Measurements from ENCODE around the gene BRD3OS. TPM values are rescaled to one million over a fixed set of nuclear protein-coding genes. Genes with fewer than 3 reads are reported as not detected.

Gene BRD3OS
- total and polyA plus RNA-seq, 2 of the 4 experiments (the other 2 are of a cell fraction), result 15.8 to 20.7 TPM

- peaks cover 38 to 74% of the 10 kb centered on the region in 2 experiments for H3K79me1 ChIP-seq (ENCODE audit: low read depth in 1 of 2, low read length in 2 of 2)
- H3K27ac ChIP-seq (ENCODE audit: insufficient read depth, low read length), result no peak overlapping the region
- H2AFZ ChIP-seq (replicated peaks; ENCODE audit: low read length, poor library complexity), result peak overlapping the region; percentile 61
- H2BK120ac ChIP-seq (ENCODE audit: low read depth, low read length), result no peak overlapping the region
- in situ Hi-C loops (cut with MboI; ENCODE audit: low sequenced_read_pairs) (no loop called here), intact Hi-C loops (cut with micrococcal nuclease) (no loop called here), dilution Hi-C loops (cut with HindIII; ENCODE audit: low sequenced_read_pairs, unreplicated experiment) (no loop called here)
- H3K9me1 ChIP-seq (ENCODE audit: insufficient read depth, low read length), result peaks cover 7% of the 10 kb centered on the region; the same call in 1 of the 2 replicates
- H3K18ac ChIP-seq (ENCODE audit: low read depth, low read length), result no peak overlapping the region
- peaks cover 73% of the 10 kb centered on the region for H4K20me1 ChIP-seq (ENCODE audit: insufficient read depth, low read length)
- no peak overlapping the region for H3K4ac ChIP-seq (ENCODE audit: low read depth, low read length)
- ATAC-seq (ENCODE audit: low read depth) (peak; percentile 73), DNase-seq (peak; percentile 62)
- H2AK9ac ChIP-seq (replicated peaks; ENCODE audit: low read depth, low read length, poor library complexity), result peak overlapping the region; percentile 76
- H3K9me3 ChIP-seq (ENCODE audit: control insufficient read depth, insufficient read depth, low read length), result no peaks in the 10 kb centered on the region
- H3K56ac ChIP-seq (ENCODE audit: extremely low read depth, insufficient read depth, low read length), result no peak overlapping the region
- ChIA-PET CTCF (no interaction called here), POLR2A (ENCODE audit: unreplicated experiment) (no interaction called here)
- peaks cover 17% of the 10 kb centered on the region for H3K4me1 ChIP-seq (ENCODE audit: control insufficient read depth, insufficient read depth, low read length)
- no peak overlapping the region for H2AK5ac ChIP-seq (ENCODE audit: low read depth, low read length)
- no peak overlapping the region for H3K4me3 ChIP-seq (ENCODE audit: insufficient read depth, low read depth, low read length)
- H3K23ac ChIP-seq (ENCODE audit: low read depth, low read length), result no peak overlapping the region
- peaks cover 18% of the 10 kb centered on the region for H3K36me3 ChIP-seq (ENCODE audit: control insufficient read depth, insufficient read depth, low read length)
- H4K5ac ChIP-seq (ENCODE audit: low read depth, low read length), result no peak overlapping the region
- no peak overlapping the region for H3K9ac ChIP-seq (ENCODE audit: low read depth, low read length)
- H2BK15ac ChIP-seq (ENCODE audit: low read depth, low read length), result no peak overlapping the region
- no peak overlapping the region for H3K14ac ChIP-seq (replicated peaks; ENCODE audit: low read depth, low read length)
- BruUV-seq (replicated peaks), result no TSS peak
- no peak overlapping the region for H4K8ac ChIP-seq (ENCODE audit: low read depth in 2 of 2, low read length in 2 of 2)
- WGBS, 2 experiments (ENCODE audit: extremely low coverage in 2 of 2, insufficient read length in 1 of 2), result 33% methylated on average over 7 of the region's 13 CpGs; no CpG with 5 or more reads in 1 of the 2 experiments
- peak; percentile 25; the same call in 1 of the 2 replicates for TF ChIP-seq MAZ (IDR thresholded peaks at IDR 0.05; ENCODE audit: borderline replicate concordance, low read depth, low read length)
- TF ChIP-seq BHLHE40 (IDR thresholded peaks at IDR 0.05; ENCODE audit: low read depth, low read length), result no peak
- TF ChIP-seq MXI1 (IDR thresholded peaks at IDR 0.05; ENCODE audit: borderline replicate concordance, low read depth, low read length), result no peak
- H3K27me3 ChIP-seq (ENCODE audit: control insufficient read depth, insufficient read depth, low read length), result no peaks in the 10 kb centered on the region
- no peak overlapping the region for H4K91ac ChIP-seq (ENCODE audit: insufficient read depth, low read depth, low read length)
- H2BK5ac ChIP-seq (ENCODE audit: low read depth, low read length, poor library complexity, severe bottlenecking), result no peak overlapping the region
- H2BK20ac ChIP-seq (ENCODE audit: low read depth, low read length), result no peak overlapping the region
- no peak overlapping the region for H3K4me2 ChIP-seq (ENCODE audit: low read depth, low read length)
These were observed 30.7 kb downstream of the BRD3OS start for GRCh38 chr9:134055981-134056461.
